PC-9 (cell line): ENCODE results near the gene TSPAN11.

Experiments
- CTCF ChIP-seq: fragments of 200-600 bp; sonication (generic); conservative IDR thresholded peaks from 2 replicates; pipeline ENCODE4 v1.6.1; 2017; ENCODE audit warnings: mixed run types, antibody characterized with exemption, mild to moderate bottlenecking, moderate library complexity
- EZH2 ChIP-seq: fragments of 200-600 bp; sonication (generic); IDR thresholded peaks from 2 replicates; pipeline ENCODE4 v1.8.0; 2017; ENCODE audit warnings: antibody characterized with exemption, low read depth

DNA sequence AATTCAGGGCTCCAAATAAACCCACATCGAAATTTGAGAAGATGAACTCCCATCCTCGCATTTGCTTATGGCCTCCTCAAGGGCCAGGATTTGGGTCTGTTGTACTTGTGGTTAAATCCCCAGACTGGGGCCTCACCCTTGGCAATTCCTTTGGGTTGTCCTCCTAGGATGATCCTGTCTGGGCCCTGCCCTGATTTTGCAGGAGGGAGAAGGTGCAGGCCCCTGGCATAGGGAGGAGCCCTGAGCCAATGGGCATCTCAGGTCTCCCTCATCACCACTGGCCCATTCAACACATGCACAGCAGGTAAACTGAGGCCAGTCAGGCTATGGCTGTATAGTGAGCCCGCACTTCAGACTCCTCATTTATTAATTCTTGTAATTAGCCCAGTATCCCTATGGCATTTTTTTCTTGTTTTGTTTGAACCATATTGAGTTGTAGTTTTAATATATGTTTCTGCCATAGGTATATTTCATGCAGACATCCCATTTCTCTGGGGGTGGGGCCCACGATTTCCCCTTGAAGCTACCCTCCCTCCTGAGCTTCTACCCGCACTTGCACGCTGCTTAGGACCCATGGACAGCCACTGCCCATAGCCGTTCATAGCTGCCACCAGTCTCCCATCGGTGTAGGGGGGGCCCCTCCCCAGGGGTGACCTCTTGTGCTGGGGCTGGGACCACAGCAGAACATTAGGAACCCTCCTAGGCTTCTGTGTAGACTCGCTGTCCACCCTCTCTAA is 80.0 kb downstream of the TSPAN11 start:
- TF ChIP-seq CTCF (no peak), EZH2 (no peak)
